PC-9 (cell line): ENCODE data around the gene DGKD.

ENCODE experiments used
- EZH2 ChIP-seq: fragments of 200-600 bp; sonication (generic); IDR thresholded peaks from 2 replicates; pipeline ENCODE4 v1.8.0; 2017; ENCODE audit warnings: antibody characterized with exemption, low read depth
- TF ChIP-seq, protein P1 (sequence below): fragments of 200-600 bp; sonication (generic); conservative IDR thresholded peaks from 2 replicates; pipeline ENCODE4 v1.6.1; 2017; ENCODE audit warnings: mixed run types, antibody characterized with exemption, mild to moderate bottlenecking, moderate library complexity

DNA sequence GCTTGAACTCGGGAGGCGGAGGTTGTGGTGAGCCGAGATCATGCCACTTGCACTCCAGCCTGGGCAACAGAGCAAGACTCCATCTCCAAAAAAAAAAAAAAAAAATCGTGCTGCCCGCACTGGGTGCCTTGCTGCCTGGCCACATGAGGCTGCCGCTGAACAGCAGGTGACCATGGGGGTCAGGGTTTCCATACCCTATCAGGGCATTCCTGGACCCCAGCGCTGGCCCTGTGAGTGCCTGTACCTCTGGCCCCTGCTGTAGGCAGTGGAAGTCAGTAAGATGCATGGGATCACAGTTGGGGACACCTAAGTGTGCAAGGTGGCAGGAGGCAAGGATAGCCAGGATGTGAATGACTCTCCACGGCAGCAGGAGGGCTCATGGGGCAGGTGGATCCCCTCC, 27.8 kb upstream of the DGKD start:
- TF ChIP-seq, protein P1, sequence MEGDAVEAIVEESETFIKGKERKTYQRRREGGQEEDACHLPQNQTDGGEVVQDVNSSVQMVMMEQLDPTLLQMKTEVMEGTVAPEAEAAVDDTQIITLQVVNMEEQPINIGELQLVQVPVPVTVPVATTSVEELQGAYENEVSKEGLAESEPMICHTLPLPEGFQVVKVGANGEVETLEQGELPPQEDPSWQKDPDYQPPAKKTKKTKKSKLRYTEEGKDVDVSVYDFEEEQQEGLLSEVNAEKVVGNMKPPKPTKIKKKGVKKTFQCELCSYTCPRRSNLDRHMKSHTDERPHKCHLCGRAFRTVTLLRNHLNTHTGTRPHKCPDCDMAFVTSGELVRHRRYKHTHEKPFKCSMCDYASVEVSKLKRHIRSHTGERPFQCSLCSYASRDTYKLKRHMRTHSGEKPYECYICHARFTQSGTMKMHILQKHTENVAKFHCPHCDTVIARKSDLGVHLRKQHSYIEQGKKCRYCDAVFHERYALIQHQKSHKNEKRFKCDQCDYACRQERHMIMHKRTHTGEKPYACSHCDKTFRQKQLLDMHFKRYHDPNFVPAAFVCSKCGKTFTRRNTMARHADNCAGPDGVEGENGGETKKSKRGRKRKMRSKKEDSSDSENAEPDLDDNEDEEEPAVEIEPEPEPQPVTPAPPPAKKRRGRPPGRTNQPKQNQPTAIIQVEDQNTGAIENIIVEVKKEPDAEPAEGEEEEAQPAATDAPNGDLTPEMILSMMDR, result no peak
- no peak for TF ChIP-seq EZH2
